HCT116 (cell line): ENCODE results near the gene OSBPL10. TPM values are rescaled to one million over a fixed set of nuclear protein-coding genes. Genes with fewer than 3 reads are reported as not detected.

Experiments used
- ATAC-seq: fragments of 200-7000 bp; cut with Tn5 transposase; 2 replicates; pipeline ENCODE4 v1.9.1; 2020; ENCODE audit warnings: mild to moderate bottlenecking, moderate library complexity
- BruUV-seq: library from RNA; stranded (reverse); fragments of 400-500 nt; replicated peaks from 2 replicates; lab custom pipeline; 2021; lab: Mats Ljungman, UMichigan
- CTCF ChIA-PET: fragments of 300-600 bp; sonication (Branson Sonifier 250); formaldehyde crosslinking; loops from one replicate; lab custom pipeline; 2021; ENCODE audit warnings: antibody characterized with exemption; lab: Charles Lee
- POLR2A ChIA-PET: fragments of 300-600, 350-600 bp; sonication (Branson Sonifier 250); formaldehyde crosslinking; loops from one replicate; lab custom pipeline; 2021; ENCODE audit warnings: antibody characterized with exemption; lab: Charles Lee
- RAD21 ChIA-PET, 2 experiments: fragments of 300-600 bp; sonication (Branson Sonifier 250); formaldehyde crosslinking; loops; one replicate each; lab custom pipeline; 2023; ENCODE audit warnings: low total read pairs in 2 of 2; ENCODE audit not compliant: uncharacterized antibody in 2 of 2, unreplicated experiment in 2 of 2, low non-redundant PET in 1 of 2; lab: Charles Lee
- DNase-seq: peaks from one replicate; pipeline ENCODE4 v3.0.0-alpha.2; 2010; ENCODE audit warnings: low read depth, low spot score
- H2AFZ ChIP-seq: fragments of 200-600 bp; shearing (Covaris generic), sonication (generic); 2 replicates; pipeline ENCODE4 v1.6.1; 2017; ENCODE audit warnings: low read depth, mixed run types, mixed read lengths, antibody characterized with exemption, low read length; ENCODE audit not compliant: poor library complexity, severe bottlenecking
- H3K27ac ChIP-seq: 2 replicates; pipeline ENCODE4 v1.5.1; 2012; ENCODE audit warnings: low read depth, low read length
- H3K27me3 ChIP-seq: fragments of 200-600 bp; sonication (generic); 2 replicates; pipeline ENCODE4 v1.6.1; 2016; ENCODE audit warnings: mixed run types, low read length, mixed read lengths; ENCODE audit not compliant: insufficient read depth
- H3K36me3 ChIP-seq, 2 experiments: fragments of 200-500 bp in 1 of 2; fragments of 200-600 bp in 1 of 2; sonication (Bioruptor generic) in 1 of 2; sonication (generic) in 1 of 2; 2 replicates each; pipeline versions ENCODE4 v1.5.1 to v1.6.1; 2014 to 2016; ENCODE audit warnings: low read length in 2 of 2, inconsistent platforms in 1 of 2, mixed read lengths in 1 of 2, mixed run types in 1 of 2; ENCODE audit not compliant: insufficient read depth in 2 of 2, control insufficient read depth in 1 of 2
- H3K4me1 ChIP-seq, 2 experiments: fragments of 200-600 bp in 1 of 2; sonication (generic) in 1 of 2; 2 replicates each; pipeline versions ENCODE4 v1.5.1 to v1.6.1; 2012 to 2017; ENCODE audit warnings: low read length in 2 of 2, inconsistent platforms in 1 of 2, mild to moderate bottlenecking in 1 of 2, mixed read lengths in 1 of 2, mixed run types in 1 of 2, moderate library complexity in 1 of 2; ENCODE audit not compliant: insufficient read depth in 2 of 2, control insufficient read depth in 1 of 2
- H3K4me2 ChIP-seq: fragments of 200-600 bp; sonication (generic); 2 replicates; pipeline ENCODE4 v1.6.1; 2017; ENCODE audit warnings: mixed run types, low read length, mixed read lengths
- H3K4me3 ChIP-seq, 2 experiments: fragments of 200-600 bp in 1 of 2; sonication (generic) in 1 of 2; replicated peaks in 1 of 2; 2 replicates each; pipeline ENCODE4 v1.5.1; 2011 to 2016; ENCODE audit warnings: low read length in 2 of 2, control low read depth in 1 of 2, low read depth in 1 of 2, mild to moderate bottlenecking in 1 of 2, mixed read lengths in 1 of 2, mixed run types in 1 of 2
- H3K79me2 ChIP-seq: fragments of 200-600 bp; sonication (generic); 2 replicates; pipeline ENCODE4 v1.6.1; 2017; ENCODE audit warnings: mild to moderate bottlenecking, mixed run types, low read length, moderate library complexity, mixed read lengths; ENCODE audit not compliant: insufficient read depth
- H3K9ac ChIP-seq: fragments of 200-600 bp; sonication (generic); 2 replicates; pipeline ENCODE4 v1.6.1; 2016; ENCODE audit warnings: low read length, mixed read lengths
- H3K9me2 ChIP-seq: fragments of 200-600 bp; sonication (generic), shearing (Covaris generic); 2 replicates; pipeline ENCODE4 v1.6.1; 2017; ENCODE audit warnings: mixed run types, mild to moderate bottlenecking, moderate library complexity; ENCODE audit not compliant: insufficient read depth
- H3K9me3 ChIP-seq, 2 experiments: fragments of 200-500 bp in 1 of 2; fragments of 200-600 bp in 1 of 2; sonication (Bioruptor generic) in 1 of 2; sonication (generic) in 1 of 2; 2 replicates each; pipeline ENCODE4 v1.6.1; 2014 to 2017; ENCODE audit warnings: low read length in 2 of 2, mixed read lengths in 2 of 2, inconsistent platforms in 1 of 2, low read depth in 1 of 2, mild to moderate bottlenecking in 1 of 2, mixed run types in 1 of 2, moderate library complexity in 1 of 2; ENCODE audit not compliant: control insufficient read depth in 1 of 2, insufficient read depth in 1 of 2
- H4K20me1 ChIP-seq: fragments of 200-600 bp; sonication (generic), shearing (Covaris generic); 2 replicates; pipeline ENCODE4 v1.6.1; 2017; ENCODE audit warnings: mixed run types, mild to moderate bottlenecking, moderate library complexity; ENCODE audit not compliant: insufficient read depth
- CTCF ChIP-seq, 3 experiments: fragments of 200-600 bp in 1 of 3; sonication (generic) in 1 of 3; IDR thresholded peaks in 2 of 3; conservative IDR thresholded peaks in 1 of 3; 2 replicates each; pipeline ENCODE4 v1.5.1; 2012 to 2017; ENCODE audit warnings: low read depth in 2 of 3, low read length in 2 of 3, antibody characterized with exemption in 1 of 3, borderline replicate concordance in 1 of 3, control low read depth in 1 of 3, mild to moderate bottlenecking in 1 of 3, mixed read lengths in 1 of 3, mixed run types in 1 of 3, moderate library complexity in 1 of 3; ENCODE audit not compliant: insufficient read depth in 1 of 3
- EZH2phosphoT487 ChIP-seq: fragments of 200-600 bp; IDR thresholded peaks from 2 replicates; pipeline ENCODE4 v1.6.1; 2018; ENCODE audit warnings: antibody characterized with exemption, borderline replicate concordance
- POLR2AphosphoS5 ChIP-seq: IDR thresholded peaks from 2 replicates; pipeline ENCODE4 v1.6.1; 2011; ENCODE audit warnings: mild to moderate bottlenecking, low read depth, low read length, moderate library complexity
- ZBTB33 ChIP-seq: IDR thresholded peaks from 2 replicates; pipeline ENCODE4 v1.6.1; 2011; ENCODE audit warnings: mild to moderate bottlenecking, low read length, moderate library complexity; ENCODE audit not compliant: insufficient replicate concordance; ENCODE audit errors: extremely low read depth
- ZNF274 ChIP-seq: fragments of 200-500 bp; sonication (Bioruptor generic); IDR thresholded peaks from 2 replicates; pipeline ENCODE4 v1.6.1; 2014; ENCODE audit warnings: mild to moderate bottlenecking, low read depth, low read length, inconsistent platforms
- intact Hi-C: fragments of 100-400 bp; cut with micrococcal nuclease; formaldehyde crosslinking; loops from 2 replicates; pipeline ENCODE4 v1.10.0; 2022
- total RNA-seq: library from RNA; stranded (reverse); gene quantifications from one replicate; pipeline ENCODE4 v1.2.1, GENCODE V29; 2021; ENCODE audit not compliant: unreplicated experiment

OSBPL10 gene
- total RNA-seq, 1 experiment from 2014 or later, result 25.8 TPM

- no peaks in the 10 kb centered on the region for H3K9me2 ChIP-seq
- intact Hi-C loops, result no loop called here
These were observed 88.6 kb downstream of the OSBPL10 start for GRCh38 chr3:31892500-31892899.

More at GRCh38 chr3:31892500-31892899, 88.6 kb downstream of the OSBPL10 start:
- no peak for ATAC-seq
- no peaks in the 10 kb centered on the region for H3K4me1 ChIP-seq
- BruUV-seq, result no TSS peak
- TF ChIP-seq ZNF274 (no peak), ZBTB33 (no peak), CTCF (IDR thresholded peaks at IDR 0.05 in 2 of 3, conservative IDR thresholded peaks at IDR 0.05 in 1 of 3; ENCODE audit: borderline replicate concordance in 1 of 3, insufficient read depth in 1 of 3, low read depth in 2 of 3, low read length in 2 of 3) (no peak), EZH2phosphoT487 (no peak), POLR2AphosphoS5 (no peak)
- TF ChIP-seq, all 23 proteins: peak for 0
- ChIA-PET RAD21 (no interaction called here), POLR2A (no interaction called here), CTCF (no interaction called here)
- Histone ChIP-seq H2AFZ (no peak overlapping the region), H3K9ac (no peak overlapping the region), H3K27ac (no peak overlapping the region), H3K36me3 (no peaks in the 10 kb centered on the region), H3K9me3 (no peaks in the 10 kb centered on the region), H3K79me2 (peaks cover 18% of the 10 kb centered on the region), H3K4me2 (no peak overlapping the region), H4K20me1 (no peaks in the 10 kb centered on the region), H3K4me3 (no peak overlapping the region), H3K27me3 (no peaks in the 10 kb centered on the region)
- no peak for DNase-seq
